ENCODE measurements around the gene BATF2. TPM values are rescaled to one million over a fixed set of nuclear protein-coding genes. Genes with fewer than 3 reads are reported as not detected.

The BATF2 gene
- total and polyA plus RNA-seq, 4 donors: 0.51 to 3.2 (median 1.4) TPM

DNA sequence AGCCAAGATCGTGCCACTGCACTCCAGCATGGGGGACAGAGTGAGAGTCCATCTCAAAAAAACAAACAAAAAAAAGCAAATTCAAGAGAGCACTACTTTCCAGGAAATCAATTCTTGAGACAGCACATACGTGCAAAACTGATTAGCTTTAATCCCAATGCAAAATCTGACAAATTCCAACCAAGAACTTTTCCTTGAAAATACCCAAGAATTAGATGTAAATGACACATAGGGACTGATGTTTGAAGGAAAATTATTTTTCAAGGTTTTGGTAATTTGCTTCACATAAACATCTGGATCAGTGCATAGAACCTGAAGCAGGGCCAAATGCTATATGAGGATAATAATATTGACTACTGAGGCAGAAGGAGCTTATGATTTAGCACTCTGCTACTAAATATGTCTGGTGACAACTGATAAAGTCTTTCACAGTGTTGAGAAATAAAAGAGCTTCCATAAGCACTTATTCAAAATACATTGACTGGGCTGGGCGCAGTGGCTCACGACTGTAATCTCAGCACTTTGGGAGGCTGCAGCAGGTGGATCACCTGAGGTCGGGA lies 33.6 kb downstream of the BATF2 start:
- no peak overlapping the region for H3K4me3 ChIP-seq (ENCODE audit: low read depth in 1 of 3, low read length in 3 of 3)
- DNase-seq (ENCODE audit: low spot score): no peak
- no peaks in the 10 kb centered on the region for H3K36me3 ChIP-seq (ENCODE audit: control insufficient read depth in 4 of 4, insufficient read depth in 3 of 4, low read depth in 1 of 4, low read length in 3 of 4)
- H3K9ac ChIP-seq (ENCODE audit: low read depth in 1 of 2, low read length in 2 of 2): no peak overlapping the region
- H3K9me3 ChIP-seq (ENCODE audit: control insufficient read depth in 4 of 4, low read length in 3 of 4): no peaks in the 10 kb centered on the region
- H3K27ac ChIP-seq (ENCODE audit: low read depth in 1 of 2, low read length in 2 of 2): no peak overlapping the region
- TF ChIP-seq SP1 (IDR thresholded peaks at IDR 0.05) (no peak), HNF4A (conservative IDR thresholded peaks at IDR 0.05) (no peak), RAD21 (IDR thresholded peaks at IDR 0.05) (no peak), EGR1 (IDR thresholded peaks at IDR 0.05; ENCODE audit: low read depth in 2 of 2) (no peak), JUND (IDR thresholded peaks at IDR 0.05) (no peak), HNF4G (IDR thresholded peaks at IDR 0.05) (no peak), FOXA2 (IDR thresholded peaks at IDR 0.05) (no peak), RXRA (IDR thresholded peaks at IDR 0.05) (no peak), GABPA (IDR thresholded peaks at IDR 0.05 in 1 of 2, conservative IDR thresholded peaks at IDR 0.05 in 1 of 2) (no peak), TAF1 (conservative IDR thresholded peaks at IDR 0.05) (no peak), YY1 (IDR thresholded peaks at IDR 0.05) (no peak), NR2F2 (IDR thresholded peaks at IDR 0.05) (no peak)
- TF ChIP-seq, protein P1, sequence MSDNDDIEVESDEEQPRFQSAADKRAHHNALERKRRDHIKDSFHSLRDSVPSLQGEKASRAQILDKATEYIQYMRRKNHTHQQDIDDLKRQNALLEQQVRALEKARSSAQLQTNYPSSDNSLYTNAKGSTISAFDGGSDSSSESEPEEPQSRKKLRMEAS (IDR thresholded peaks at IDR 0.05): no peak
- TF ChIP-seq, protein P2, sequence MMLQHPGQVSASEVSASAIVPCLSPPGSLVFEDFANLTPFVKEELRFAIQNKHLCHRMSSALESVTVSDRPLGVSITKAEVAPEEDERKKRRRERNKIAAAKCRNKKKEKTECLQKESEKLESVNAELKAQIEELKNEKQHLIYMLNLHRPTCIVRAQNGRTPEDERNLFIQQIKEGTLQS (IDR thresholded peaks at IDR 0.05): no peak
- TF ChIP-seq, protein P3, sequence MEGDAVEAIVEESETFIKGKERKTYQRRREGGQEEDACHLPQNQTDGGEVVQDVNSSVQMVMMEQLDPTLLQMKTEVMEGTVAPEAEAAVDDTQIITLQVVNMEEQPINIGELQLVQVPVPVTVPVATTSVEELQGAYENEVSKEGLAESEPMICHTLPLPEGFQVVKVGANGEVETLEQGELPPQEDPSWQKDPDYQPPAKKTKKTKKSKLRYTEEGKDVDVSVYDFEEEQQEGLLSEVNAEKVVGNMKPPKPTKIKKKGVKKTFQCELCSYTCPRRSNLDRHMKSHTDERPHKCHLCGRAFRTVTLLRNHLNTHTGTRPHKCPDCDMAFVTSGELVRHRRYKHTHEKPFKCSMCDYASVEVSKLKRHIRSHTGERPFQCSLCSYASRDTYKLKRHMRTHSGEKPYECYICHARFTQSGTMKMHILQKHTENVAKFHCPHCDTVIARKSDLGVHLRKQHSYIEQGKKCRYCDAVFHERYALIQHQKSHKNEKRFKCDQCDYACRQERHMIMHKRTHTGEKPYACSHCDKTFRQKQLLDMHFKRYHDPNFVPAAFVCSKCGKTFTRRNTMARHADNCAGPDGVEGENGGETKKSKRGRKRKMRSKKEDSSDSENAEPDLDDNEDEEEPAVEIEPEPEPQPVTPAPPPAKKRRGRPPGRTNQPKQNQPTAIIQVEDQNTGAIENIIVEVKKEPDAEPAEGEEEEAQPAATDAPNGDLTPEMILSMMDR (IDR thresholded peaks at IDR 0.05; ENCODE audit: low read depth, low read length, missing input control): no peak
- TF ChIP-seq, protein P4, sequence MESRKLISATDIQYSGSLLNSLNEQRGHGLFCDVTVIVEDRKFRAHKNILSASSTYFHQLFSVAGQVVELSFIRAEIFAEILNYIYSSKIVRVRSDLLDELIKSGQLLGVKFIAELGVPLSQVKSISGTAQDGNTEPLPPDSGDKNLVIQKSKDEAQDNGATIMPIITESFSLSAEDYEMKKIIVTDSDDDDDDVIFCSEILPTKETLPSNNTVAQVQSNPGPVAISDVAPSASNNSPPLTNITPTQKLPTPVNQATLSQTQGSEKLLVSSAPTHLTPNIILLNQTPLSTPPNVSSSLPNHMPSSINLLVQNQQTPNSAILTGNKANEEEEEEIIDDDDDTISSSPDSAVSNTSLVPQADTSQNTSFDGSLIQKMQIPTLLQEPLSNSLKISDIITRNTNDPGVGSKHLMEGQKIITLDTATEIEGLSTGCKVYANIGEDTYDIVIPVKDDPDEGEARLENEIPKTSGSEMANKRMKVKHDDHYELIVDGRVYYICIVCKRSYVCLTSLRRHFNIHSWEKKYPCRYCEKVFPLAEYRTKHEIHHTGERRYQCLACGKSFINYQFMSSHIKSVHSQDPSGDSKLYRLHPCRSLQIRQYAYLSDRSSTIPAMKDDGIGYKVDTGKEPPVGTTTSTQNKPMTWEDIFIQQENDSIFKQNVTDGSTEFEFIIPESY (IDR thresholded peaks at IDR 0.05): no peak
- no peaks in the 10 kb centered on the region for H3K27me3 ChIP-seq (ENCODE audit: control insufficient read depth in 4 of 4, insufficient read depth in 4 of 4, low read length in 3 of 4)
- 85% methylated on average over 5 of the region's 5 CpGs for WGBS
- no peaks in the 10 kb centered on the region for H3K4me1 ChIP-seq (ENCODE audit: control insufficient read depth in 4 of 4, insufficient read depth in 4 of 4, low read length in 3 of 4)

DNA sequence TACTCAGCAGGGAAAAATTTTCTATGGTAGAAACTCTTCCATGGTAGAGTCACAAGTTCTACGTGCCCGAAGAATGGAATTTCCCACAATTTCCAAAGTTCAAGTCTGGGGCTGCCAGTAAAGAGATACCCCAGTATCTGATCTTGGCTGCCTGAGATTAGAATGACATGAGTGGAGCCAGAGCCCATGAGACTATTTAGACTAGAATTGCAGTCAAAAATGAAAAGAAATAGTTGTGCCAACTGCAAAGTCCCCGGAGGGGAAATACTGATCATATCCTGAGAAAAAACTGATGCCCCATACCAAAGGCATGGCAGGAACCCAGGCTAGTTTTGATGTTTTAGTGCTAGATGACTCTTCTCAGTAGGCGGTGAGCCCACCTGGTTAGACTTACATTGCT lies 36.1 kb downstream of the BATF2 start:
- no peak for DNase-seq (ENCODE audit: low spot score)
- Histone ChIP-seq H3K9ac (ENCODE audit: low read depth in 1 of 2, low read length in 2 of 2) (no peak overlapping the region), H3K27me3 (ENCODE audit: control insufficient read depth in 4 of 4, insufficient read depth in 4 of 4, low read length in 3 of 4) (no peaks in the 10 kb centered on the region), H3K27ac (ENCODE audit: low read depth in 1 of 2, low read length in 2 of 2) (no peak overlapping the region), H3K4me1 (ENCODE audit: control insufficient read depth in 4 of 4, insufficient read depth in 4 of 4, low read length in 3 of 4) (no peaks in the 10 kb centered on the region), H3K4me3 (ENCODE audit: low read depth in 1 of 3, low read length in 3 of 3) (no peak overlapping the region), H3K9me3 (ENCODE audit: control insufficient read depth in 4 of 4, low read length in 3 of 4) (no peaks in the 10 kb centered on the region), H3K36me3 (ENCODE audit: control insufficient read depth in 4 of 4, insufficient read depth in 3 of 4, low read depth in 1 of 4, low read length in 3 of 4) (no peaks in the 10 kb centered on the region)
- TF ChIP-seq JUND (IDR thresholded peaks at IDR 0.05): no peak
- TF ChIP-seq, protein P5, sequence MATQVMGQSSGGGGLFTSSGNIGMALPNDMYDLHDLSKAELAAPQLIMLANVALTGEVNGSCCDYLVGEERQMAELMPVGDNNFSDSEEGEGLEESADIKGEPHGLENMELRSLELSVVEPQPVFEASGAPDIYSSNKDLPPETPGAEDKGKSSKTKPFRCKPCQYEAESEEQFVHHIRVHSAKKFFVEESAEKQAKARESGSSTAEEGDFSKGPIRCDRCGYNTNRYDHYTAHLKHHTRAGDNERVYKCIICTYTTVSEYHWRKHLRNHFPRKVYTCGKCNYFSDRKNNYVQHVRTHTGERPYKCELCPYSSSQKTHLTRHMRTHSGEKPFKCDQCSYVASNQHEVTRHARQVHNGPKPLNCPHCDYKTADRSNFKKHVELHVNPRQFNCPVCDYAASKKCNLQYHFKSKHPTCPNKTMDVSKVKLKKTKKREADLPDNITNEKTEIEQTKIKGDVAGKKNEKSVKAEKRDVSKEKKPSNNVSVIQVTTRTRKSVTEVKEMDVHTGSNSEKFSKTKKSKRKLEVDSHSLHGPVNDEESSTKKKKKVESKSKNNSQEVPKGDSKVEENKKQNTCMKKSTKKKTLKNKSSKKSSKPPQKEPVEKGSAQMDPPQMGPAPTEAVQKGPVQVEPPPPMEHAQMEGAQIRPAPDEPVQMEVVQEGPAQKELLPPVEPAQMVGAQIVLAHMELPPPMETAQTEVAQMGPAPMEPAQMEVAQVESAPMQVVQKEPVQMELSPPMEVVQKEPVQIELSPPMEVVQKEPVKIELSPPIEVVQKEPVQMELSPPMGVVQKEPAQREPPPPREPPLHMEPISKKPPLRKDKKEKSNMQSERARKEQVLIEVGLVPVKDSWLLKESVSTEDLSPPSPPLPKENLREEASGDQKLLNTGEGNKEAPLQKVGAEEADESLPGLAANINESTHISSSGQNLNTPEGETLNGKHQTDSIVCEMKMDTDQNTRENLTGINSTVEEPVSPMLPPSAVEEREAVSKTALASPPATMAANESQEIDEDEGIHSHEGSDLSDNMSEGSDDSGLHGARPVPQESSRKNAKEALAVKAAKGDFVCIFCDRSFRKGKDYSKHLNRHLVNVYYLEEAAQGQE (IDR thresholded peaks at IDR 0.05): no peak
- no peak for TF ChIP-seq EGR1 (IDR thresholded peaks at IDR 0.05; ENCODE audit: low read depth in 2 of 2)
- TF ChIP-seq FOXA1 (IDR thresholded peaks at IDR 0.05): no peak
- TF ChIP-seq, protein P4 (IDR thresholded peaks at IDR 0.05): no peak
- no peak for TF ChIP-seq HNF4G (IDR thresholded peaks at IDR 0.05)
- TF ChIP-seq, protein P1 (IDR thresholded peaks at IDR 0.05): no peak
- TF ChIP-seq RXRA (IDR thresholded peaks at IDR 0.05): no peak
- TF ChIP-seq, protein P2 (IDR thresholded peaks at IDR 0.05): no peak
- 65% methylated on average over 4 of the region's 4 CpGs for WGBS

All from liver (tissue), 9 donors.